GM18868 (cell line): Measurements from ENCODE around the gene DAND5.

Source experiments
- ATAC-seq: cut with Tn5 transposase; IDR thresholded peaks from one replicate; pipeline ENCODE4 v1.9.1; 2021; ENCODE audit warnings: mild to moderate bottlenecking, moderate library complexity; ENCODE audit not compliant: unreplicated experiment

Gene DAND5

DNA sequence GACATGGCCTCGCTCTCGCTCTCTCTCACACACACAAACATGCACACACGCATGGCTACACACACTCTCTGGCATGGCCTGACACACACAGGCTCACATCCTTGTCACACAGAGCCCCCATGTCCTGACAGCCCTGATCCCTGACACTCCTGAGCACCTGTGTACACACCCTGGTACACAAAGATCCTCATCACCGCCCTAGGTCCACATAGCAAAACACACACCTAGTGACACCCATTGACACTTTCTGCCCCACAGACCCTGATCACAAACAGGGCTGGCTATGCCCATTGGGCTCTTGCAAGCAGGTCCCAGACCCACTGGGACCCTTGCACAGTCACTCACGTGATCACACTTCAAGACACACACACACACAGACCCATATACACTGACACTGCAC is 21.9 kb downstream of the DAND5 start:
- ATAC-seq = no peak

DNA sequence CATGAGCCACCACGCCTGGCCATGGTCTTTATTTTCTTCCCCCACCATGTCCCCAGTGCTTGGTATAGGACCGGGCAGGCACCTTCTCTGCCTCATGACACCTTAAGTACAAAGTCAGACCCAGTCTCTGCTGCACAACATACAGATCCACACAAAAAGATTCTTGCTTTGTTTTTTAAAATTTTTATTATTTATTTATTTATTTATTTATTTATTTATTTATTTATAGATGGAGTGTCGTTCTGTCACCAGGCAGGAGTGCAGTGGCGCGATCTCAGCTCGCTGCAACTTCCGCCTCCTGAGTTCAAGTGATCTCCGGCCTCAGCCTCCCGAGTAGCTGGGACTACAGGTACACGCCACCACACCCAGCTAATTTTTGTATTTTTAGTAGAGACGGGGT is 23.4 kb downstream of the DAND5 start:
- ATAC-seq = no peak

DNA sequence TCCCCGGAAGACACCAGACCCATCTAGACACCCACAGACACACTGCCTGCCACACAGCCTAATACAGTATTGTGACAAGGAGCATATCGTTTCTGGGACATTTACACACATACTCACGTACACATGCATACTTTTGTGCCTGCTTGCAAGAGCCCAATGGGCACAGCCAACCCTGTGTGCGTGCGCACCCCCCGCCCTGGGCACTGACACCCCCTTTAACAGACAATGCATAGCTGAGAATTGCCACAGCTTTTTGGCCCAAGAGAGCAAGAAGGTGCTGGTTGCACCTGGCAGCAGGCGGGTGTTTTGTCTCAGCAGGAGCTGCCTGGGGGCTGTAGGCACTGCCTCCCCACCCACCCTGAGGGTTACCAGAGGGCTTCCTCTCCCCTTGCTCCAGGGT is 24.2 kb downstream of the DAND5 start:
- no peak for ATAC-seq

DNA sequence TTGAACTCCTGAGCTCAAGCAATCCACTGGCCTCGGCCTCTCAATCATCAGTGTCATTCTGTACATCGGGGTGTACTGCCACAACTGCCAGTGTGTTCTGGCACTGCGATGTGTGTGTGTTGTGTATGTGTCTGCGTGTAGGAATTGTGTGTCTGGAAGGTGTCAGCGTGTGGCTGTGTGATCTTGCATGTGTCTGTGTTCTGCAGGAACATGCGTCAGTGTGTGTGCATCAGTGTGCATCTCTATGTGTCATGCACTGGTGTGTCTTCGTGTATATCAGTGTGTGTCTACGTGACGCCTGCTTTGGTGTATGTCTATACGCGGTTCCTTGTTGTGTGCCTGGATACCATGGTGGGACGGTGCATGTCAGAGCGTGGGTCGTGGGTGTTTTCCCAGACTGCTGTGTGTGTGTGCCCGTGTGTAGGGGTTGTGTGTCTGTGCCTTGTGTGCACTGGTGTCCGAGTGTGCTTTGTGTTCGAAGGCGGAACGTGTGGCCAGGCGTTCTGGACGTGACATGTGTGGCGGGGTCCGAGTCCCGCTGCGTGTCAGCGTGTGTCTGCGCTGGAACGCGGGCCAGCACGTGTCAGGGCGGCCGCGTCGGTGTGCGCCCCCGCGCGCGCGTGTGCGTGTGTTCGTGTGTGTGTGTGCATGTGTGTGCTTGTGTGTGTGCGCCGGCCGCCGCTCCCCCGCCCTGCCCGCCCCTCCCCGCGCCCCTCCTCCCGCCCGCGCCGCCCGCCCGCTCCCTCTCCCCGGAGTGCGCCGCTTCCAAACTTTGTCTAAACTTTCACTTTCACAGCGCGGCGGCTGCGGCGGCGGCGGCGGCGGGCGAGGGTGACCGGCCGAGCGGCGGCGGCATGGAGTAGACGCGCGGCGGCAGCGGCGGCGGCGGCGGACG is 25.6 kb downstream of the DAND5 start, which contains the start of gene NFIX:
NFIX (plus strand) TSS at position 775 of the 895 bp plus-strand sequence. CDS start 363 bp downstream, outside the sequence.
- ATAC-seq = no peak

DNA sequence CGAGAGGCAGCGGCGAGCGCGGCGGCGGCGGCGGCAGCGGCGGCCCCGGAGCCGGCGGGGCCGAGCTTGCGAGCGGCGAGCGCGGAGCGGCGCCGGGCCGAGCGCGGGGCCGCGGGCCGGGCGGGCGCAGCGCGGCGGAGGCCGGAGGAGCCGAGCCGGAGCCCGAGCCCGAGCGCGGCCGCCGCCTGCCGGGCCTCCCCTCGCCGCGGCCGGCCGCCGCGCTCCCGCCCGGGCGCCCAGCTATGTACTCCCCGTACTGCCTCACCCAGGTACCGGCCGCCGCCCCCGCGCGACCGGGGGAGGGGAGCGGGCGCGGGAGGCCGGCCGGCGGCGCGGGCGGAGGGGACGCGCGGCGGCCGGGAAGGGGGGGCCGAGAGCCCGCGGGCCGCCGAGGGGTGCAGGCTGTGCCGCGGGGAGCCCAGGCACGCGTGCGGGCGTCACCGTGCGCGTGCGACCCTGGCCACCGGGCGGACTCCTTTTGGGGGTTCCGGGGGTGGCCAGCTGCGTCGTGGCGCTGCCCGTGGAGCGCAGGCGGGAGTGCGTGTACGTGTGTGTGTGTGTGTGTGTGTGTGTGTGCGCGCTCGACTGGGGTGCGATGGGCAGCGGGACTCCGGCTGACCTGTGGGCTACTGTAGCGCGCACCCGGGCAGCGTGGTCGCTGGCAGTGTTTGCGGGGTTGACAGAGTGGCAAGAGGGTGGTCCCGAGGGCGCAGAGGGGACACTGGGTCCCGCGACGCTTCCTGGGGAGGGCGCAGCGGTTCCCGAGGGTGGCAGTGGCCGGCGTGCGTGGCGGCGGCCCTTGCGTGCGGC is 26.4 kb downstream of the DAND5 start:
- no peak for ATAC-seq

DNA sequence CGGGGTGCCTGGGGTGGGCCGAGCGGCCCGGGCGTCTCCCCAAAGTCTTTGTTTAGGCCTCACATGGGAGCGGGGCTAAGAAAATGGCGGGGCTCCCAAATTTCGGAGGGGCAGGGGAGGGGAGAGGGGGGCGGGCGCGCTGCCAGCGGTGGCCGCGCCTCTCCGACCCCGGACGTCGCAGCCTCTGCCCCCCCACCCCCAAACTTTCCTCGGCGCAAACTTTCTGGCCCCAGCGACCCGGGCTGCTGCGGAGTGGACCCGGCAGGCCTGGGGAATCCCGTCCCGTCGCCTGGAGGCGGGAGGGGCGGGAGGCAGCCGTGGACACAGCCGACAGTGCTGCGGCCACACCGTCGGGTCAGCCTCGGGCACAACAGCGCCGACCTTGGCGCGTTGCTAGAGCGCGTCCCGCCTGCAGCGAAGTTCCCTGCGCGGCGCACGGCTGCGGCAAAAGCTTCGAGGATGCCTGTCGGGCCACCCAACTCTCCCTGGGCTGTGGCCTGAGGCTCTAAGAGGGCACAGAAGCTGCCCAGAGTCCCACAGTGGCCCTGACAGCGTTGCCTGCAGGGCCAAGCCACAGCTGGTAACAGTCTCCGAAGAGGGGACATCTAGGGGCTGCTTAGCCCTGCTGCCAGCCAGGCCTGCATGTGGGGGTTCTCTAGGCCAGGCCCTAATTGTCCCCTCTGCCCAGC is 27.2 kb downstream of the DAND5 start:
- no peak for ATAC-seq

DNA sequence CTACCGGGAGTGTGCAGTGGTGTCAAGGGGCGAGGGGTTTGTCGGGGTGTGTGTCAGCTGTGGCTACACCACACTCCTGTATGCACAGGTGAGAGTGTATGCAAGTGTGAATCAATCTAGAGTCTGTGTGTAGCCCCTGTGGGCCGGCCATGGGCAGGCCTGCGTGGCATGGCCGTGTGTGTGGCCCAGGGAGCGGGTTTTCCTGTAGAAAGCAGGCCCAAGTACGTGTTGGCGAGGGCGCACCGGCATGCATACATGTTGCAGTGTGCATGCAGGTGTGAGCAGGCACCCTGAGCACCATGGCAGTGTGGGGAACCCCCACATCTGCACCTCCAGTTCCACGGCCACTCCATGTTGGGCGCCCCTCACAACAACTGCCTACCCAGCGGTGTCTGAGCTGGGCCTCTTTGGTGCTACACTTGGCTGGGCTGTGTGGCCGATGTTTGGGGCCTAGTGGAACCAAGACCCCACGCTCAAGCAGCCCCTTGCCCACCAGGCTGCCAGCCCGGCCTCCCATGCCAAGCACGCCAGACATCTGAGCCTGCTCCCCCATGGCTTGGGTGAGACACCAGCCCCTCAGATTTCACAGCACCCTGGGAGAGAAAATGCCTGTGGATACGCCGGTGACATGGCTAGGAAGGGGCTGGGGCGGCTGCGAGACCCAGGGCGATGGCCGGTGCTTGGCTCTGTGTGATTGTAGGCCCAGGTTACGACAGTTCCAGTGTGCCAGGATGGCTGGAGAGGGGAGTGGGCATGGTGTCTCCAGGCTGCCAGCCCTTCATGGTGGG is 28.0 kb downstream of the DAND5 start:
- ATAC-seq = no peak

DNA sequence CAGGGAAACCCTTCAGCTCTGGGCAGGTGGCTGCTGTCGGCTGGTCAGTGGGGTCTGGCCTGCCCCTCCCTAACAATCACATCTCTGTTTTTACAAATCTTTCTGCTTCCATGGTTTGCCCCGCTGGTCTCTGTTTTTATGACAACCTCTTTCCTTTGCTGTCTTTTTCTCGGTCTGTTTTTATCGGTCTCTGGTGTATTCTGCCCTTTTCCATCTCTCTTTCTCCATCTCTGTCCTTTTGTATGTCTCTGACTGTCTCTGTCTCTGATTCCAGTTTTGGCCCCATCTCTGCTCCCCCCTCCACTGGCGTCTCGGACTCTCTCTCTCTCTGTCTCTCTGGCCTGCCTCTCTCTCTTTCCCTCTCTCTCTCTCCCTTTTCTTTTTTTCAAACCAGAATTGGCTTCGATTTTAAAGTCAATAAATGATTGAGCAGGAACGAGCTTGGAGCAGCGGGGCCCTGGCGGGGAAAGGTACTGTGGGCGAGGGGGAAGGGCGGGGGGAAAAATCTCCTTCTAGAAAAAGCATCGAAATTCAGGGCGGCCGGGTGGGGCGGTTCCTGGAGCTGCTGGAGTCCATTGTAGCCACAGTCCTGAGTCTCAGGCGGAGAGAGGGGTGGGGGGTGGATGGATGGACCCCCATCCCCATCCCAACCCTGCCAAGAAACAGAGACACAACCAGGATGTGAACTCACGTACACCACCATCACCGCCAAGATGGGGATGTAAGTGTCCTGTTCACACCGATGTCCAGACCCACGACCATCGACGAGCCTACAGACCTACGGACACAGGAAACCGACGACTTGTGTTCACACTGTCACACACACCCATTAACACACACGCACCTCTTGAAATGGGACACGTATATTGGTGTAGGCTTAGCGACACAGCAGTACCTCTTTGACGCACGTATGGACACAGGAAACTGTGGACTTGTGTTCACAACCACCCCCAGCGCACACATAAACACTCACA is 28.9 kb downstream of the DAND5 start:
- ATAC-seq = no peak

DNA sequence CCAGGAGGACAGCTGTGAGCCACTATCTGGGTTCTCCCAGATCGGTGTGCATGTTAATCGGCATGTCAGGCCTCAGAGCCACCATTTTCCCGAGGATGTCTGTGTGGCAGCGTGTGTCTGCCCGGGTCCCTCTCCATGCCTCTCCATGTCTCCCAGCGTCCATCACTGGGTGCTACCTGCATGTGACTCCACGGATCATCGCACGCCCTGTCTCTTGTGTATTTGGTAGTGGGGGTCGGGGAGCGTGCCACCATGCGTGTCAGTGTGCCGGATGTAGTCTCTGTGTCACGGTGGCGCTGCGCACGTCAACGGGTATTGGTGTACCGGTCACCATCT is 31.8 kb downstream of the DAND5 start:
- ATAC-seq = no peak

DNA sequence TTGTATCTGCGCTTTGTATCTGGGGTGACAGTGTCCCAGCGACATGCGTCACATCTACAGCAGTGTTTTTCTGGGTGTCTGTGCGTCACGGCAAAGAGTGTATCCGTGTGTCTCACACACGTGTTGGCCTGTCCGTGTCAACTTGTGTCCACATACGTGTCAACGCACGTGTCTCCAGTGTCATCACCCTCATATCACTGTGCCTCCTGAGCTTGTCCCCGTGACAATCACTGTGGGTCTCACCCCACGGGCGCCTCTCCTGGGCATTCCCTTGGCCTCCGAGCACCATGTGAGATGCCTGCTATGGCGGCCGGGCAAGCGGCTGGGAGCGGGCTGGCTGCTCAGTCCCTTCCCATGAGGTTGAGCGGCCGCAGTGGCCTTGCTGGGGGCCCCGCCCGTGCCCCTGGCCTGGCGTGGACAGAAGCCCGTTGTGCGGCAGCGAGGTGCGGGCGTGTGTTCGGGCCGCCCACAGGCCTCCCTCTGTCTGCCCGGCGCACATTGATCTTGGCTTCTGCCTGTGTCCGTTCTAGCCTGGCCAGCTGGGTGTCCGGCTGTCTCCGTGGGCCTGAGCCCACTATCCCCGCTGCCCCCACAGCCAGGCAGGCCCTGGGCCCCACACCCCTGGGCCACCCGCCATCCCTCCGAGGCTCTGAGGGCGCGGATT is 32.3 kb downstream of the DAND5 start:
- no peak for ATAC-seq

DNA sequence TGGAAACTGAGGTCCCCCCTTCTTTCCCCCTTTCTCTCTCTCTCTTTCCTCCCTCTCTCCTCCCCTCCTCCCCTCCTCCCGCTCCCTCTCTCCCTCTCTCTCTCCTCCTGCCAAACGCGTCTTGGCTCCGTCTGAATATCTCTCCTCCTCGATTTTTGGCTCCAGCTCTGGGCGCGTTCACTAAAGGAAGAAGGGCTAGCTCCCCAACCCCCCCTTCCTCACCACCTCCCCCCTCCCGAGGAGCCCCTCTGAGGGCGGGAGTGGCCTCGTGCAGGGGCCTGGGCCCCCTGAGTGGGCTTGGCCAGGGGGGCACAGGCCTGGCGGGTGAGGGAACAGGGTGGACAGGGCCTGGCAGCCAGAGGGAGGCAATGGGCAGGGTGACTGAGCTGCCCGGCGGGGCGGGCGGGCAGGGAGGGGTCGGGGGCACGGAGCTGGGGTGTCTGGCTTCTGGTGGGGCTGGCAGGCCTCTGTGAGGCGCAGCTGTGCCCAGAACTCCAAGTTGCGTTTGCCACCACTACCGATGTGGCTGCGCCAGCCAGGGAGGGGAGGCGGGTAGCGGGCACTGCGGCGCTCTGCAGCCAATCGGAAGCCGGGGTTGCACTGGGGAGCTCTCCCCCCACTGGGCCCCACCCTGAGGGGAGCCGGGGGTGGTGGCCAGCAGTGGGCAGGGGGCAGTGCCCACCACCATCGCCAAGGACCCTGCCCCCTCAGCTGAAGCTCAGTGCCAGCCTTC is 33.0 kb downstream of the DAND5 start:
- no peak for ATAC-seq

DNA sequence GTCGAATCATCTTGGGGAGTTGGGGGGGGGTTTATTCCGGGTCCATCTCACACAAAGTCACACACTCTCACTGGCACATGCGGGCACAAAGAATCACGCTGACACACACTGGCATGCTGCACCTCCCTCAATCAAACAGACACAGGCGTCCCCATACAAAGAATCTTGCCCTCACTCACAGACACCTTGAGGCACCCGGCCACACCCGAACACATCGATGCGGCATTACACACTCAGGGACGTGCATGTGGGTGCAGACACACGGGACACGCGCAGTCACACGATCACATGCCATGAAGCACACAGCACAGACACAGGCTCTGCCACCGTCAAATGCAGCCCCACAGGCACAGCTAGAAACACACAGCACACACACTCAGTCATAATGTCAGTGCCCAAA is 33.7 kb downstream of the DAND5 start:
- no peak for ATAC-seq

DNA sequence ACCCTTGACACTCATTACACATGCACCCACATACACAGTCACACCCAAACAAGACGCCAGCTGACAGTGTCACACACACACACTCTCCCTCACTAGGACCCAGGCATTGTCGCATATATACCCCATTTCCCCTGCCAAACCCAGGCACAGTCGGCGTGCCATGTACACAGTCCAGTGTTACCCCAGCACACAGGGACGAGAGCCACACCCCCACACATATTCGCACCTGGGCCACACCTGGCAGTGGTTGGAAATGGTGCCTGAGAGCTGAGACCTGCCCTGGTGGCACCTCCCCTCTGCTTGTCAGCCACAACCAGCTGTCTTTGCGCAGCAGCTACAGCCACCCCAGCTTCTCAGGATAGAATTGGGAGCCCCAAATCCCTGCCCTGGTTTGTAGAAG is 34.9 kb downstream of the DAND5 start:
- no peak for ATAC-seq

DNA sequence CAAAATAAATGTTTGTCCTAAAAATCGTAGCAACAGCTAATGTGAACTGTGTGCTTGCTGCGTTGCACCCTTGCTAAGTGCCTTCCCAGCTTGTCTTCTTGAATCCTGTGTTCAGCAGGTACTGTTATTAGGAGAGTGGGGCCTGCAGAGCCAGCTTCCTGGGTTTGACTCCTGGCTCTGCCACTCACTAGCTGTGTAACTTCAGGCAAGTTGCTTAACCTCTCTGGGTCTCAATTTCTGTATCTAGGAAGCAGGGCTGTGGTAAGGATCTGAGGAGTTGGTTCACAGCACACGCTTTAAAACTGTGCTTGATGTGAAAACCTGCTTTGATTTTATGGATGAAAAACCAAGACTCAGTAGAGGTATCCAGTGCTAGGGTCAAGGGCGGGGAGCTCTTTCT is 35.9 kb downstream of the DAND5 start:
- ATAC-seq = no peak

DNA sequence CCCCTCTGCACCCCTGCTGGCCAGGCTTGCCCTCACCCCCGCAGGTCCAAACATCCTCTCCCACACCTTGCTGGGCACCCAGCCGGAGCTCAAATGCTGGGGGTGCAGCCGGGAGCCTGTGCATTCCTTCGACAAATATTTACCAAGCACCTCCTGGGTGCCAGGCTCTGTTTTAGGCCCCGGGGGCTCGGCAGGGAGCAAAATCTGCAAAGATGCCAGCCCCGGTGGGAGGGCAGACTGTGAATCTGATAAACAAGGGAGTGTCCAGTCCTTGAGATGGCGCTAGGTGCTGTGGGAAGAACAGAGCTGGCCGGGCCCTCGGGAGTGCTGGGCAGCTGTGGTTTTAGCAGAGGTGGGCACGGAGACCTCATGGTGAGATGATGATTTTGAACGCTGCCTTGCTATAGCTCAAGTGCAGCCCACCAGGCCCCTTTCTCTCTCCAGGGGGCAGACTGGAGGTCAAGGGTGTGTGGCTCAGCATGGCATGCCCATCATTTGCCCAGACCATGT is 36.5 kb downstream of the DAND5 start:
- ATAC-seq = no peak

DNA sequence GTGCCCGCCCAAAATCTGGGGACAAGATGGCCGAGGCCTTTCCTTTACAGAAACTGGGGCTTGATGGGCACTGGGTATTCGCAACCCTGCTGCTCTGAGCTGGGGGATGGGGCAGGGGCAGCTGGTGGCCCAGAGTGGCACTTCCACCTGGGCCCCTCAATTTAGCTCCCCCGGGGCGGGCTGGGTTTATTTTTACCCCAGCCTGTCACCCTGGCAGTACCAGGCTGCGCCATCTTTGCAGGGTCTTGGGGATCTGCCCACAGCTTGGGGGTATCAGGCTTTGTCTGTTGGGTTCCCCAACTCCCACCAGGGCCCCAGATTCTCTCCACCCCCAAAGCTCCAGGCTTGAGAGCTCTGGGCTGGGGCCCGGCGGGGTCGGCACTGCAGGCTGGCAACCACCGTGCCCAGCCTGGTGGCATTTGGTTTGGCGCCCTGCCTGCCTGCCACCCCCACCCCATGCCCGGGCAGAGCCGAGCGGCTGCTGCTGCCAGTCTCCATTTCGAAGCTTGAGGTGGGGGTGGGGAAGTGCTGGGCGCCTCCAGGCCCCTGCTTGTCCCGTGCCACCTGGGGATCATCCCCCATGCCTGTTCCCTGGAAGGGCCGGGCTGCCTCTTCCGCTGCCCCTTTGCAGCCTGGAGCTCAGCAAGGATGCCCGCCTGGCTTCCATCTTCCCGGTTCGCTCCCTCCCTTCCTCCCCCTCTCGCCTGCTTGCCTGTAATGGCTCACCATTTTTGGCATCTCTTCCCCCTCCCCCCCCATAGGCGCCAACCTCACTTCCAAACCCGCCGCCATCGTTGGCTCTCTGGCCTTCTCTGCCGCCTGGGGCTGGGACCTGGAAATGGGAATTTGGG is 37.3 kb downstream of the DAND5 start:
- no peak for ATAC-seq
